Ramos (cell line): ENCODE results near the gene FARP1.

Experiments used
- in situ Hi-C: fragments of 300-500 bp; cut with MboI; formaldehyde crosslinking; loops from one replicate; pipeline ENCODE4 v1.14.3; 2022; ENCODE audit warnings: low sequenced_read_pairs; ENCODE audit not compliant: unreplicated experiment

The FARP1 gene

GRCh38 chr13:98273824-98274742 lies 131.2 kb downstream of the FARP1 start:
- in situ Hi-C loops: no loop called here

GRCh38 chr13:98274921-98275487 lies 132.1 kb downstream of the FARP1 start:
- in situ Hi-C loops: no loop called here

GRCh38 chr13:98275681-98276171 lies 132.8 kb downstream of the FARP1 start:
- in situ Hi-C loops: no loop called here

GRCh38 chr13:98276486-98276885 lies 133.6 kb downstream of the FARP1 start:
- in situ Hi-C loops: no loop called here

- in situ Hi-C loops: no loop called here
Observed at GRCh38 chr13:98278068-98278724, 135.3 kb downstream of the FARP1 start.

- in situ Hi-C loops: no loop called here
Observed at GRCh38 chr13:98279473-98280175, 136.7 kb downstream of the FARP1 start.

GRCh38 chr13:98280176-98280510 lies 137.2 kb downstream of the FARP1 start:
- in situ Hi-C loops: no loop called here

GRCh38 chr13:98284679-98285078 lies 141.8 kb downstream of the FARP1 start:
- in situ Hi-C loops: no loop called here

GRCh38 chr13:98285317-98285716 lies 142.4 kb downstream of the FARP1 start:
- in situ Hi-C loops: no loop called here

GRCh38 chr13:98285852-98286594 lies 143.1 kb downstream of the FARP1 start:
- in situ Hi-C loops: no loop called here

GRCh38 chr13:98286799-98287198 lies 143.9 kb downstream of the FARP1 start:
- in situ Hi-C loops: no loop called here

- in situ Hi-C loops: no loop called here
Observed at GRCh38 chr13:98288211-98288610, 145.3 kb downstream of the FARP1 start.

- in situ Hi-C loops: no loop called here
Observed at GRCh38 chr13:98289339-98289945, 146.5 kb downstream of the FARP1 start.

- in situ Hi-C loops: no loop called here
Observed at GRCh38 chr13:98290261-98290660, 147.4 kb downstream of the FARP1 start.

- in situ Hi-C loops: no loop called here
Observed at GRCh38 chr13:98291658-98292057, 148.8 kb downstream of the FARP1 start.

GRCh38 chr13:98293103-98293502 lies 150.2 kb downstream of the FARP1 start:
- in situ Hi-C loops: no loop called here

- in situ Hi-C loops: no loop called here
Observed at GRCh38 chr13:98293570-98294142, 150.8 kb downstream of the FARP1 start.

GRCh38 chr13:98295371-98295770 lies 152.5 kb downstream of the FARP1 start:
- in situ Hi-C loops: no loop called here

GRCh38 chr13:98297051-98297450 lies 154.2 kb downstream of the FARP1 start:
- in situ Hi-C loops: no loop called here
